ENCODE data around the gene XRN1.

XRN1 gene

GRCh38 chr3:142298626-142299025 lies 149.2 kb downstream of the XRN1 start:
- Histone ChIP-seq H3K4me1 (ENCODE audit: insufficient read depth, poor library complexity, severe bottlenecking) (no peaks in the 10 kb centered on the region), H3K27ac (ENCODE audit: poor library complexity, severe bottlenecking) (no peak overlapping the region), H3K27me3 (ENCODE audit: insufficient read depth, poor library complexity, severe bottlenecking) (no peaks in the 10 kb centered on the region), H3K4me3 (ENCODE audit: severe bottlenecking) (no peak overlapping the region), H3K36me3 (ENCODE audit: low read depth) (no peaks in the 10 kb centered on the region), H3K9me3 (ENCODE audit: severe bottlenecking) (no peaks in the 10 kb centered on the region)
- no peak for DNase-seq (ENCODE audit: low spot score)
- ATAC-seq (ENCODE audit: low read depth) = no peak
- TF ChIP-seq CTCF (IDR thresholded peaks at IDR 0.05; ENCODE audit: poor library complexity, severe bottlenecking) = no peak

GRCh38 chr3:142296507-142296906 lies 151.3 kb downstream of the XRN1 start:
- ATAC-seq (ENCODE audit: low read depth) (no peak), DNase-seq (ENCODE audit: low spot score) (no peak)
- Histone ChIP-seq H3K27ac (ENCODE audit: poor library complexity, severe bottlenecking) (no peak overlapping the region), H3K27me3 (ENCODE audit: insufficient read depth, poor library complexity, severe bottlenecking) (no peaks in the 10 kb centered on the region), H3K4me1 (ENCODE audit: insufficient read depth, poor library complexity, severe bottlenecking) (no peaks in the 10 kb centered on the region), H3K9me3 (ENCODE audit: severe bottlenecking) (no peaks in the 10 kb centered on the region), H3K36me3 (ENCODE audit: low read depth) (no peaks in the 10 kb centered on the region), H3K4me3 (ENCODE audit: severe bottlenecking) (no peak overlapping the region)
- no peak for TF ChIP-seq CTCF (IDR thresholded peaks at IDR 0.05; ENCODE audit: poor library complexity, severe bottlenecking)

GRCh38 chr3:142287866-142288638 lies 159.8 kb downstream of the XRN1 start:
- ATAC-seq (ENCODE audit: low read depth) = no peak
- H3K27me3 ChIP-seq (ENCODE audit: insufficient read depth, poor library complexity, severe bottlenecking) = no peaks in the 10 kb centered on the region
- H3K4me3 ChIP-seq (ENCODE audit: severe bottlenecking) = no peak overlapping the region
- no peaks in the 10 kb centered on the region for H3K36me3 ChIP-seq (ENCODE audit: low read depth)
- TF ChIP-seq CTCF (IDR thresholded peaks at IDR 0.05; ENCODE audit: poor library complexity, severe bottlenecking) = no peak
- no peak overlapping the region for H3K27ac ChIP-seq (ENCODE audit: poor library complexity, severe bottlenecking)
- peaks cover 17% of the 10 kb centered on the region for H3K9me3 ChIP-seq (ENCODE audit: severe bottlenecking)
- no peak for DNase-seq (ENCODE audit: low spot score)
- no peaks in the 10 kb centered on the region for H3K4me1 ChIP-seq (ENCODE audit: insufficient read depth, poor library complexity, severe bottlenecking)

- no peak for ATAC-seq (ENCODE audit: low read depth)
- Histone ChIP-seq H3K27me3 (ENCODE audit: insufficient read depth, poor library complexity, severe bottlenecking) (no peaks in the 10 kb centered on the region), H3K4me3 (ENCODE audit: severe bottlenecking) (no peak overlapping the region), H3K4me1 (ENCODE audit: insufficient read depth, poor library complexity, severe bottlenecking) (no peaks in the 10 kb centered on the region), H3K36me3 (ENCODE audit: low read depth) (no peaks in the 10 kb centered on the region), H3K9me3 (ENCODE audit: severe bottlenecking) (peaks cover 17% of the 10 kb centered on the region), H3K27ac (ENCODE audit: poor library complexity, severe bottlenecking) (no peak overlapping the region)
- TF ChIP-seq CTCF (IDR thresholded peaks at IDR 0.05; ENCODE audit: poor library complexity, severe bottlenecking) = no peak
- DNase-seq (ENCODE audit: low spot score) = no peak
Measured at GRCh38 chr3:142285083-142285517, 162.7 kb downstream of the XRN1 start.

- H3K4me1 ChIP-seq (ENCODE audit: insufficient read depth, poor library complexity, severe bottlenecking) = no peaks in the 10 kb centered on the region
Measured at GRCh38 chr3:142282503-142282902, 165.3 kb downstream of the XRN1 start.

More at GRCh38 chr3:142282503-142282902, 165.3 kb downstream of the XRN1 start:
- Histone ChIP-seq H3K27ac (ENCODE audit: poor library complexity, severe bottlenecking) (no peak overlapping the region), H3K36me3 (ENCODE audit: low read depth) (no peaks in the 10 kb centered on the region), H3K27me3 (ENCODE audit: insufficient read depth, poor library complexity, severe bottlenecking) (no peaks in the 10 kb centered on the region), H3K9me3 (ENCODE audit: severe bottlenecking) (peaks cover 3% of the 10 kb centered on the region), H3K4me3 (ENCODE audit: severe bottlenecking) (no peak overlapping the region)
- DNase-seq (ENCODE audit: low spot score) (no peak), ATAC-seq (ENCODE audit: low read depth) (no peak)
- no peak for TF ChIP-seq CTCF (IDR thresholded peaks at IDR 0.05; ENCODE audit: poor library complexity, severe bottlenecking)

Data from RWPE2 (cell line).